GM12801 (cell line): ENCODE results near the gene GPSM1.

Experiments used
- TF ChIP-seq, protein P1 (sequence below): IDR thresholded peaks from one replicate; pipeline ENCODE4 v1.5.1; 2011; ENCODE audit warnings: control low read depth; ENCODE audit not compliant: insufficient read length; ENCODE audit errors: extremely low read depth

The GPSM1 gene, protein sequence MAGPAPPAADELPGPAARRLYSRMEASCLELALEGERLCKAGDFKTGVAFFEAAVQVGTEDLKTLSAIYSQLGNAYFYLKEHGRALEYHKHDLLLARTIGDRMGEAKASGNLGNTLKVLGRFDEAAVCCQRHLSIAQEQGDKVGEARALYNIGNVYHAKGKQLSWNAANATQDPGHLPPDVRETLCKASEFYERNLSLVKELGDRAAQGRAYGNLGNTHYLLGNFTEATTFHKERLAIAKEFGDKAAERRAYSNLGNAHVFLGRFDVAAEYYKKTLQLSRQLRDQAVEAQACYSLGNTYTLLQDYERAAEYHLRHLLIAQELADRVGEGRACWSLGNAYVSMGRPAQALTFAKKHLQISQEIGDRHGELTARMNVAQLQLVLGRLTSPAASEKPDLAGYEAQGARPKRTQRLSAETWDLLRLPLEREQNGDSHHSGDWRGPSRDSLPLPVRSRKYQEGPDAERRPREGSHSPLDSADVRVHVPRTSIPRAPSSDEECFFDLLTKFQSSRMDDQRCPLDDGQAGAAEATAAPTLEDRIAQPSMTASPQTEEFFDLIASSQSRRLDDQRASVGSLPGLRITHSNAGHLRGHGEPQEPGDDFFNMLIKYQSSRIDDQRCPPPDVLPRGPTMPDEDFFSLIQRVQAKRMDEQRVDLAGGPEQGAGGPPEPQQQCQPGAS

DNA sequence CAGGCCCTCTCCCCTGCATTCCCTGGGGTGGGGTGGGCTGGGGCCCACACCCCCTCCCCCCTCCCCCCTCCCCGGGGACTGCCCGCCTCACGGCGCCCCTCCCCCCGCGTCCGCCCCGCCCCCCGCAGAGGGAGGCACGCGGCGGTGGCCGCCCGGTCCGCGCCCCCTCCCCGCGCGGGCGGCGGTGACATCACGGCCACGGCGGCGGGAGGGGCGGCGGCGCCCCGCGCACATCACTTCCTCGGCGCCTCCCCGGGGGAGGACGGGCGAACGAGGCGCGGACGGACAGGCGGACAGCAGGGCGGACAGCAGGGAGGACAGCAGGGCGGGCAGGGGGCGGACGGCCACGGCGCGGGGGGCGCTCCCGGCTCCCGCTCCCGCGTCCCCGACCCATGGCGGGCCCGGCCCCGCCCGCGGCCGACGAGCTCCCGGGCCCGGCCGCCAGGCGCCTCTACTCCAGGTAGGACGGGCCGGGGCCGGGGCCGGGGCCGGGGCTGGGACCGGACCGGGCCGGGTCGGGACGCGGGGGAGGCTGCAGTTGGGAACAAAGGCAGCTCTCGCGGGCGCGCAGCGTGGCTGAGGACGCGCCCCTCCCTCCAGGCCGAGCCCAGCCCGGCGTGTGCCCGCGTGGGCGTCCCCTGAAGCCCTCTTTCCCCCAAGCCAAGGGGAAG lies at the start of gene GPSM1:
Gene GPSM1, plus strand, starts transcription at position 236 of the 671 bp plus-strand sequence. Its CDS starts 157 bp downstream, at position 393.
- TF ChIP-seq, protein P1, sequence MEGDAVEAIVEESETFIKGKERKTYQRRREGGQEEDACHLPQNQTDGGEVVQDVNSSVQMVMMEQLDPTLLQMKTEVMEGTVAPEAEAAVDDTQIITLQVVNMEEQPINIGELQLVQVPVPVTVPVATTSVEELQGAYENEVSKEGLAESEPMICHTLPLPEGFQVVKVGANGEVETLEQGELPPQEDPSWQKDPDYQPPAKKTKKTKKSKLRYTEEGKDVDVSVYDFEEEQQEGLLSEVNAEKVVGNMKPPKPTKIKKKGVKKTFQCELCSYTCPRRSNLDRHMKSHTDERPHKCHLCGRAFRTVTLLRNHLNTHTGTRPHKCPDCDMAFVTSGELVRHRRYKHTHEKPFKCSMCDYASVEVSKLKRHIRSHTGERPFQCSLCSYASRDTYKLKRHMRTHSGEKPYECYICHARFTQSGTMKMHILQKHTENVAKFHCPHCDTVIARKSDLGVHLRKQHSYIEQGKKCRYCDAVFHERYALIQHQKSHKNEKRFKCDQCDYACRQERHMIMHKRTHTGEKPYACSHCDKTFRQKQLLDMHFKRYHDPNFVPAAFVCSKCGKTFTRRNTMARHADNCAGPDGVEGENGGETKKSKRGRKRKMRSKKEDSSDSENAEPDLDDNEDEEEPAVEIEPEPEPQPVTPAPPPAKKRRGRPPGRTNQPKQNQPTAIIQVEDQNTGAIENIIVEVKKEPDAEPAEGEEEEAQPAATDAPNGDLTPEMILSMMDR = no peak

DNA sequence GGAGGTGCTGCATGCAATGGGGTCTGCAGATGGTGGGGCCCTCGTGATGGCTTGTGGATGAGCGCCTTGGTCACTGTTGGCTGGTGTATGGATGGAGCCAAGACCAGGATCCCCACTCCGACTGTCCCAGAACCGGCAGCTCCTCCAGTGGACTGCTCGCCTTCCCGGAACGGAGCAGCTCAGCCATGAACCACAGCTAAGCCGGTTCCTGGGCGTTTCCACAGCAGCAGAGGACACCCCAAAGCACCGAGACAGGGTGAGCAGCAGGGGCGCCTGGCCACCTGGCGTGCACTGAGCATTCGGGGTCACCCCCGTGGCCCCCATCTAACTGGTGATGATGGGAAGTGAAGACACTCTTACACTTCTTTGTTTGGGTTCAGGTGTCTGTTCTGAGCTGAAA lies 49.6 kb upstream of the GPSM1 start:
- TF ChIP-seq, protein P1 = no peak

DNA sequence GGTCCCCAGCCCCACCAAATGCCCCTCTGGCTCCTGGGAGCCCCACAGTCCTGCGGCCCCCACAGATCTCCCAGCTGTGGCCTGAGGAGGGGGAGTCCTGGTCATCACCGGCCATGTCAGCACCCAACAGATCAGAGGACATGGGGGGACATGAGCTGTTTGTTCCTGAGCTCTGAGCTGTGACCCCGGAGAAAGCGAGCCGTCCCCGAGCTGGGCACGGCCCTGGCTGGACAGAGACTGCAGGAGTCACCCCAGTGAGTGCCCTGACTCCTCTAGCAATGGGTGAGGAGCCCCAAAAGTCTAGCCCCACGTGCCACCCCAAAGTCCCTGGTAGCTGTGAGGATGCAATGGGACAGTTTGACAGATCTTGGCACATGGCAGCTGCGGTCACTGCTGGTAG lies 49.1 kb upstream of the GPSM1 start:
- TF ChIP-seq, protein P1 = no peak

DNA sequence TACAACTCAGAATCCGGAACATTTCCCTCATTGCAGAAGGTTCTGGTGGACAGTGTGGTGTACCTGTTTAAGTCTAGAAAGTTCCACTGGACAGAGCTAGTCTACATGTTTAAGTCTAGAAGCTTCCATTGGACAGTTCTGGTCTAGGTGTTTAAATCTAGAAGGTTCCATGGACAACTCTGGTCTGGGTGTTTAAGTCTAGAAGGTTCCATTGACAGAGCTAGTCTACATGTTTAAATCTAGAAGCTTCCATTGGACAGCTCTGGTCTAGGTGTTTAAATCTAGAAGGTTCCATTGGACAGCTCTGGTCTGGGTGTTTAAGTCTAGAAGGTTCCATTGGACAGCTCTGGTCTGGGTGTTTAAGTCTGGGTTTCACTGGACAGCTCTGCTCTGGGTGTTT lies 48.4 kb upstream of the GPSM1 start:
- TF ChIP-seq, protein P1 = no peak

DNA sequence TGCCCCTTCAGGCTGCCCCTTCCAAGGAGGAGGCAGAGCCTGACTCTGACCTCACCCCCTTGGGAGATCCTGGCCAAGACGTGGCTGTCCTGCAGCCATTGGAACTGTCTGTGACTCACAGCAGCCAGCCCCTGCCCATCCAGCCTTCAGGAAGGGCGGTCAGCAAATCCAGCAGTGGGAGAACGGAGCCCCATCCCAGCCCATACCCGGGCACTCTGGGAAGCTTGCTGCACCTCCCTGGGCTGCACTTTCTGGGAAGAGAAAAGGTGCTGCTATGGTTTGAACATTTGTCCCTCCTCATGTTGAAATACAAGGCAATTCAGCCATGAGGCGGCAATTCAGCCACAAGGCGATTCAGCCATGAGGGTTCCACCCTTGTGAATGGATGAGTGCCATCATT lies 47.9 kb upstream of the GPSM1 start:
- TF ChIP-seq, protein P1 = no peak

DNA sequence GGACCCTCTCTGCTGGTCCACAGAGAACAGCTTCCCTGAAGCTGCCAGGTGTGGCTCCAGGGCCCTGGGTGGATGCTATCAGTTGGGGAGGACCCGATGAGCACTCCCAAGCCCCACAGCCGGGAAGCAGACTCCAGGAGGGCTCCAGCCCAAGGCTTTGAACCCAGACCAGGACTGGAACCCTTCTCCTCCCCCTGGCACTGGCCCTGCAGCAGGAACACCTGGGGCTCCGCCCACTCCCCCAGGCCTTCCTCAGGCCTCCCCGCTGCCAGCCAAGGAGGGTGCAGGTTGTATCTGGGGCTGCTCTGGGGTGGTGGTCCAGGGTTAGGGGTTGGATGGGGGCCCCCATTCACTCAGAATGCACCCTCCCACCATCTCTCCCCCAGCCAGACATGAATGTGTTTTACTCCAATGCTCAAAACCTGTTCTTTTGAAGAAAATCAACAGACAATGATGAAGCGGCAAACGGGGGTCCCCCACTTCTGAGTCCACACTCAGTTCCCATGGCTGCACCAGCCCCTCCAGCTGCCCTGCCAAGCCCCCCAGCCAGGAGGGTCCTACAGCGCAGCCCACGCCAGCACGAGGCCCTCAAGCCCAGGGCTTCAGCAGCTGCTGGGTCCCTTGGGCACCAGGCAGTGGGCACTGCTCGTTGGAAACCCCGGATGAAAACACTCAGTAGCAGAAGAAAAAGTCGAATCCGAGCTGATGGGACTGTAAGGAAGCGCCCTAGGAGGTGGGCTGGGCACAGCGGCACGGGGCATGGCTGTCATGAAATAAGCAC lies 46.6 kb upstream of the GPSM1 start:
- TF ChIP-seq, protein P1 = no peak
